MV-4-11 (cell line): ENCODE data around the gene RDH16.
"Not testable (repeated sequence)": the region's sequence is repeated elsewhere in the genome, so short reads cannot be mapped to it uniquely, and the experiment has no call there.

Source experiments
- DNase-seq: peaks from one replicate; lab custom pipeline; 2025; lab: John Stamatoyannopoulos, UW

RDH16 gene

GRCh38 chr12:56916996-56917333 is 40.4 kb downstream of the RDH16 start:
- no peak for DNase-seq

- no peak for DNase-seq
These were observed 41.0 kb downstream of the RDH16 start for GRCh38 chr12:56916296-56916995.

- no peak for DNase-seq
These were observed 42.7 kb downstream of the RDH16 start for GRCh38 chr12:56914724-56915123.

- no peak for DNase-seq
These were observed 43.2 kb downstream of the RDH16 start for GRCh38 chr12:56914256-56914655.

- DNase-seq = not testable (repeated sequence)
These were observed 48.0 kb downstream of the RDH16 start for GRCh38 chr12:56909403-56909802.

GRCh38 chr12:56908136-56908535 is 49.3 kb downstream of the RDH16 start:
- no peak for DNase-seq

- no peak for DNase-seq
These were observed 51.6 kb downstream of the RDH16 start for GRCh38 chr12:56905852-56906251.

- no peak for DNase-seq
These were observed 54.0 kb downstream of the RDH16 start for GRCh38 chr12:56903374-56903773.
